Measurements from ENCODE around the gene DLGAP1.

Gene DLGAP1

GRCh38 chr18:3619222-3619621, 835.9 kb downstream of the DLGAP1 start:
- no peak for TF ChIP-seq CTCF (IDR thresholded peaks at IDR 0.05; ENCODE audit: insufficient read depth, low read length, poor library complexity, severe bottlenecking)
- DNase-seq (ENCODE audit: extremely low read depth, insufficient read length) = no peak
- no peaks in the 10 kb centered on the region for H3K36me3 ChIP-seq (ENCODE audit: control insufficient read depth, insufficient read depth, low read length)
- no peak overlapping the region for H3K4me3 ChIP-seq (replicated peaks; ENCODE audit: low read depth, low read length)
- no peaks in the 10 kb centered on the region; the same call in 1 of the 2 replicates for H3K27me3 ChIP-seq (replicated peaks; ENCODE audit: control insufficient read depth, insufficient read depth, low read length)

- H3K36me3 ChIP-seq (ENCODE audit: control insufficient read depth, insufficient read depth, low read length) = no peaks in the 10 kb centered on the region
- H3K4me3 ChIP-seq (replicated peaks; ENCODE audit: low read depth, low read length) = no peak overlapping the region
- H3K27me3 ChIP-seq (replicated peaks; ENCODE audit: control insufficient read depth, insufficient read depth, low read length) = no peaks in the 10 kb centered on the region
- TF ChIP-seq CTCF (IDR thresholded peaks at IDR 0.05; ENCODE audit: insufficient read depth, low read length, poor library complexity, severe bottlenecking) = no peak
- DNase-seq (ENCODE audit: extremely low read depth, insufficient read length) = no peak
Observed at GRCh38 chr18:3616744-3617143, 838.4 kb downstream of the DLGAP1 start.

- H3K36me3 ChIP-seq (ENCODE audit: control insufficient read depth, insufficient read depth, low read length) = no peaks in the 10 kb centered on the region
- no peak for TF ChIP-seq CTCF (IDR thresholded peaks at IDR 0.05; ENCODE audit: insufficient read depth, low read length, poor library complexity, severe bottlenecking)
- no peak for DNase-seq (ENCODE audit: extremely low read depth, insufficient read length)
- H3K27me3 ChIP-seq (replicated peaks; ENCODE audit: control insufficient read depth, insufficient read depth, low read length) = no peaks in the 10 kb centered on the region
- H3K4me3 ChIP-seq (replicated peaks; ENCODE audit: low read depth, low read length) = no peak overlapping the region
Observed at GRCh38 chr18:3616142-3616541, 839.0 kb downstream of the DLGAP1 start.

GRCh38 chr18:3615374-3615985, 839.6 kb downstream of the DLGAP1 start:
- Histone ChIP-seq H3K36me3 (ENCODE audit: control insufficient read depth, insufficient read depth, low read length) (no peaks in the 10 kb centered on the region), H3K4me3 (replicated peaks; ENCODE audit: low read depth, low read length) (no peak overlapping the region), H3K27me3 (replicated peaks; ENCODE audit: control insufficient read depth, insufficient read depth, low read length) (no peaks in the 10 kb centered on the region)
- DNase-seq (ENCODE audit: extremely low read depth, insufficient read length) = no peak
- no peak for TF ChIP-seq CTCF (IDR thresholded peaks at IDR 0.05; ENCODE audit: insufficient read depth, low read length, poor library complexity, severe bottlenecking)

- no peak overlapping the region for H3K4me3 ChIP-seq (replicated peaks; ENCODE audit: low read depth, low read length)
- DNase-seq (ENCODE audit: extremely low read depth, insufficient read length) = no peak
- no peaks in the 10 kb centered on the region for H3K27me3 ChIP-seq (replicated peaks; ENCODE audit: control insufficient read depth, insufficient read depth, low read length)
- H3K36me3 ChIP-seq (ENCODE audit: control insufficient read depth, insufficient read depth, low read length) = no peaks in the 10 kb centered on the region
- no peak for TF ChIP-seq CTCF (IDR thresholded peaks at IDR 0.05; ENCODE audit: insufficient read depth, low read length, poor library complexity, severe bottlenecking)
Observed at GRCh38 chr18:3612315-3612714, 842.8 kb downstream of the DLGAP1 start.

All from GM06990 (cell line).